K562 (cell line): ENCODE results near the gene ZBTB22. TPM values are rescaled to one million over a fixed set of nuclear protein-coding genes. Genes with fewer than 3 reads are reported as not detected.
A peak's percentile ranks its signal among the peaks of the same experiment; 100 is the strongest.

Experiments
- BRF1 ChIP-seq: IDR thresholded peaks from 3 replicates; pipeline ENCODE4 v1.6.1; 2011; ENCODE audit warnings: borderline replicate concordance, mild to moderate bottlenecking; ENCODE audit not compliant: insufficient read length; ENCODE audit errors: extremely low read depth
- DACH1 ChIP-seq: fragments of 450-650 bp; IDR thresholded peaks from 2 replicates; pipeline ENCODE4 v1.6.1; 2018; ENCODE audit not compliant: partially characterized antibody
- ELF2 ChIP-seq: fragments of 250-450 bp; sonication (Bioruptor Pico); IDR thresholded peaks from 2 replicates; pipeline ENCODE4 v1.5.0; 2021; ENCODE audit warnings: mild to moderate bottlenecking
- GABPB1 ChIP-seq: sonication (generic); formaldehyde crosslinking; IDR thresholded peaks from 2 replicates; pipeline ENCODE4 v1.8.0; 2022; ENCODE audit warnings: mild to moderate bottlenecking, missing genetic modification reagents
- HDAC1 ChIP-seq, 2 experiments: fragments of 450-650 bp; IDR thresholded peaks; 2 replicates each; pipeline ENCODE4 v1.6.1; 2016 to 2017; ENCODE audit warnings: inconsistent platforms in 1 of 2, mild to moderate bottlenecking in 1 of 2, moderate library complexity in 1 of 2
- MAFF ChIP-seq: IDR thresholded peaks from 2 replicates; pipeline ENCODE4 v1.6.1; 2012; ENCODE audit warnings: low read length, improper control_type of control experiment
- MCM3 ChIP-seq: fragments of 450-650 bp; IDR thresholded peaks from 2 replicates; pipeline ENCODE4 v1.6.1; 2016
- NFRKB ChIP-seq: fragments of 450-650 bp; IDR thresholded peaks from 2 replicates; pipeline ENCODE4 v1.6.1; 2016; ENCODE audit warnings: low read depth
- RAD51 ChIP-seq: fragments of 450-650 bp; IDR thresholded peaks from 2 replicates; pipeline ENCODE4 v1.7.1; 2016; ENCODE audit warnings: low read depth, mild to moderate bottlenecking, borderline replicate concordance
- STAT5B ChIP-seq: fragments of 250-450 bp; sonication (Bioruptor Pico); IDR thresholded peaks from 2 replicates; pipeline ENCODE4 v1.8.0; 2021; ENCODE audit warnings: mild to moderate bottlenecking, inconsistent platforms
- TARDBP ChIP-seq: fragments of 450-650 bp; IDR thresholded peaks from 2 replicates; pipeline ENCODE4 v1.6.1; 2016
- TCF7 ChIP-seq: sonication (generic); IDR thresholded peaks from 2 replicates; pipeline ENCODE4 v1.6.1; 2016; ENCODE audit warnings: antibody characterized with exemption, borderline replicate concordance
- ZNF384 ChIP-seq: IDR thresholded peaks from 2 replicates; pipeline ENCODE4 v1.6.1; 2012; ENCODE audit warnings: low read depth, low read length, improper control_type of control experiment
- ZNF766 ChIP-seq: fragments of 200-800 bp; sonication (Bioruptor generic); conservative IDR thresholded peaks from 2 replicates; pipeline ENCODE4 v1.6.1; 2016; ENCODE audit warnings: missing genetic modification characterization, missing compliant biosample characterization
- ZSCAN32 ChIP-seq: fragments of 450-650 bp; formaldehyde crosslinking; IDR thresholded peaks from 2 replicates; pipeline ENCODE4 v1.4.0; 2020; ENCODE audit warnings: mild to moderate bottlenecking, moderate library complexity
- polyA plus RNA-seq, 8 experiments: library from polyadenylated mRNA; depleted of rRNA in 4 of 8; stranded (reverse) in 5 of 8; unstranded in 3 of 8; fragments of >200 nt; fragmentation: Nextera tagmentation in 2 of 8; fragmentation: Illumina TruSeq in 1 of 8; extraction: Ambion mirVana in 2 of 8; extraction: Trizol in 1 of 8; gene quantifications; 2 replicates each; pipeline versions ENCODE4 v1.2.1 to v1.2.3, GENCODE V29; 2011 to 2014; ENCODE audit warnings: inconsistent platforms in 1 of 8, missing spikeins in 1 of 8
- total RNA-seq, 7 experiments: library from RNA; depleted of rRNA in 6 of 7; stranded (reverse); fragments of >200 nt in 6 of 7; fragmentation: Illumina TruSeq in 2 of 7; extraction: Trizol in 2 of 7; gene quantifications; 2 replicates each; pipeline versions ENCODE4 v1.2.1 to v1.2.3, GENCODE V29; 2011 to 2021; ENCODE audit warnings: low replicate concordance in 1 of 7
- TF ChIP-seq, protein P1 (sequence below): fragments of 250-450 bp; sonication (Bioruptor Pico); IDR thresholded peaks from 2 replicates; pipeline ENCODE4 v1.4.0; 2020
- TF ChIP-seq, protein P2 (sequence below): sonication (generic); formaldehyde crosslinking; IDR thresholded peaks from 2 replicates; pipeline ENCODE4 v1.8.0; 2022; ENCODE audit warnings: mild to moderate bottlenecking, missing genetic modification reagents, borderline replicate concordance
- TF ChIP-seq, protein P3 (sequence below): fragments of 450-650 bp; IDR thresholded peaks from 2 replicates; pipeline ENCODE4 v1.7.1; 2018; ENCODE audit warnings: mild to moderate bottlenecking, low read depth; ENCODE audit not compliant: partially characterized antibody
- TF ChIP-seq, protein P4 (sequence below): fragments of 450-650 bp; IDR thresholded peaks from 2 replicates; pipeline ENCODE4 v1.6.1; 2016; ENCODE audit warnings: low read depth, mild to moderate bottlenecking, moderate library complexity

ZBTB22 gene
- total and polyA plus RNA-seq, 9 of the 15 experiments (the other 6 are each of a cell fraction or from before 2014, with no cell fraction given) = 0.21 to 11.9 (median 7.1) TPM

DNA sequence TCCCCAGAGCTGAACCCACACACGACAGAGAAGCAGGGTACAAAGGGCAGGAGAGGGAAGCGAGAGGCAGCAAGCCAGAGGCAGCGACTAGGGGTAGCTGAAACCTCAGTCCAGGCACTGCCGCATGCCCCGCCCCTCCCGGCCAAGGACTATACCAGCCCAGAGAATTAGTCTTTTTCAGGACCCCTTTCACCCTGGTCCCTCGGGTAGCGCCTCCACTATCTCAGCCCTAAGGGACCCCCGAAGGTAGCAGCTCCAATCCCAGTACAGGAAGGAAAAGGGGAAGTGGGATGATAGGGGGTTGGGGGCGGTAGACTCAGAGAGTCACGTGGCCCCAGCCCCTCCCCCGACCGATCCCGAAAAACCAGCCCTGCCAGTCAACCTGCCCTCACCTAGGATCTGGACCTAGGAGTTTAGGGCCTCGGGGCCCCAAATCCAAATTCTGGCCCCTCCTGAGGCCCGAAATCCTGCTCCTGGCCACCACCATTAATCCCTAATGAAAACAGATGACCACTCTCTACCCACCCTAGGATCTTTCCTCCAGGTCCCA lies 20.1 kb downstream of the ZBTB22 start (continued):
- TF ChIP-seq, protein P1, sequence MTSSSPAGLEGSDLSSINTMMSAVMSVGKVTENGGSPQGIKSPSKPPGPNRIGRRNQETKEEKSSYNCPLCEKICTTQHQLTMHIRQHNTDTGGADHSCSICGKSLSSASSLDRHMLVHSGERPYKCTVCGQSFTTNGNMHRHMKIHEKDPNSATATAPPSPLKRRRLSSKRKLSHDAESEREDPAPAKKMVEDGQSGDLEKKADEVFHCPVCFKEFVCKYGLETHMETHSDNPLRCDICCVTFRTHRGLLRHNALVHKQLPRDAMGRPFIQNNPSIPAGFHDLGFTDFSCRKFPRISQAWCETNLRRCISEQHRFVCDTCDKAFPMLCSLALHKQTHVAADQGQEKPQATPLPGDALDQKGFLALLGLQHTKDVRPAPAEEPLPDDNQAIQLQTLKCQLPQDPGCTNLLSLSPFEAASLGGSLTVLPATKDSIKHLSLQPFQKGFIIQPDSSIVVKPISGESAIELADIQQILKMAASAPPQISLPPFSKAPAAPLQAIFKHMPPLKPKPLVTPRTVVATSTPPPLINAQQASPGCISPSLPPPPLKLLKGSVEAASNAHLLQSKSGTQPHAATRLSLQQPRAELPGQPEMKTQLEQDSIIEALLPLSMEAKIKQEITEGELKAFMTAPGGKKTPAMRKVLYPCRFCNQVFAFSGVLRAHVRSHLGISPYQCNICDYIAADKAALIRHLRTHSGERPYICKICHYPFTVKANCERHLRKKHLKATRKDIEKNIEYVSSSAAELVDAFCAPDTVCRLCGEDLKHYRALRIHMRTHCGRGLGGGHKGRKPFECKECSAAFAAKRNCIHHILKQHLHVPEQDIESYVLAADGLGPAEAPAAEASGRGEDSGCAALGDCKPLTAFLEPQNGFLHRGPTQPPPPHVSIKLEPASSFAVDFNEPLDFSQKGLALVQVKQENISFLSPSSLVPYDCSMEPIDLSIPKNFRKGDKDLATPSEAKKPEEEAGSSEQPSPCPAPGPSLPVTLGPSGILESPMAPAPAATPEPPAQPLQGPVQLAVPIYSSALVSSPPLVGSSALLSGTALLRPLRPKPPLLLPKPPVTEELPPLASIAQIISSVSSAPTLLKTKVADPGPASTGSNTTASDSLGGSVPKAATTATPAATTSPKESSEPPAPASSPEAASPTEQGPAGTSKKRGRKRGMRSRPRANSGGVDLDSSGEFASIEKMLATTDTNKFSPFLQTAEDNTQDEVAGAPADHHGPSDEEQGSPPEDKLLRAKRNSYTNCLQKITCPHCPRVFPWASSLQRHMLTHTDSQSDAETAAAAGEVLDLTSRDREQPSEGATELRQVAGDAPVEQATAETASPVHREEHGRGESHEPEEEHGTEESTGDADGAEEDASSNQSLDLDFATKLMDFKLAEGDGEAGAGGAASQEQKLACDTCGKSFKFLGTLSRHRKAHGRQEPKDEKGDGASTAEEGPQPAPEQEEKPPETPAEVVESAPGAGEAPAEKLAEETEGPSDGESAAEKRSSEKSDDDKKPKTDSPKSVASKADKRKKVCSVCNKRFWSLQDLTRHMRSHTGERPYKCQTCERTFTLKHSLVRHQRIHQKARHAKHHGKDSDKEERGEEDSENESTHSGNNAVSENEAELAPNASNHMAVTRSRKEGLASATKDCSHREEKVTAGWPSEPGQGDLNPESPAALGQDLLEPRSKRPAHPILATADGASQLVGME (CRISPR knock-in tag) = no peak
- TF ChIP-seq STAT5B = no peak
- no peak for TF ChIP-seq MAFF
- TF ChIP-seq HDAC1 (IDR thresholded peaks at IDR 0.05) = 0 out of 4 replicates have a peak, but pooled peaks of 1 of the 2 experiments have one; percentile 10
- TF ChIP-seq, protein P2, sequence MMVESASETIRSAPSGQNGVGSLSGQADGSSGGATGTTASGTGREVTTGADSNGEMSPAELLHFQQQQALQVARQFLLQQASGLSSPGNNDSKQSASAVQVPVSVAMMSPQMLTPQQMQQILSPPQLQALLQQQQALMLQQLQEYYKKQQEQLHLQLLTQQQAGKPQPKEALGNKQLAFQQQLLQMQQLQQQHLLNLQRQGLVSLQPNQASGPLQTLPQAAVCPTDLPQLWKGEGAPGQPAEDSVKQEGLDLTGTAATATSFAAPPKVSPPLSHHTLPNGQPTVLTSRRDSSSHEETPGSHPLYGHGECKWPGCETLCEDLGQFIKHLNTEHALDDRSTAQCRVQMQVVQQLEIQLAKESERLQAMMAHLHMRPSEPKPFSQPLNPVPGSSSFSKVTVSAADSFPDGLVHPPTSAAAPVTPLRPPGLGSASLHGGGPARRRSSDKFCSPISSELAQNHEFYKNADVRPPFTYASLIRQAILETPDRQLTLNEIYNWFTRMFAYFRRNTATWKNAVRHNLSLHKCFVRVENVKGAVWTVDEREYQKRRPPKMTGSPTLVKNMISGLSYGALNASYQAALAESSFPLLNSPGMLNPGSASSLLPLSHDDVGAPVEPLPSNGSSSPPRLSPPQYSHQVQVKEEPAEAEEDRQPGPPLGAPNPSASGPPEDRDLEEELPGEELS (CRISPR knock-in tag) = no peak
- TF ChIP-seq TCF7 = no peak
- TF ChIP-seq ZSCAN32 = no peak
- TF ChIP-seq ZNF766 (CRISPR knock-in tag) = no peak
- no peak for TF ChIP-seq TARDBP
- no peak for TF ChIP-seq DACH1
- TF ChIP-seq BRF1 = no peak
- TF ChIP-seq GABPB1 = no peak
- no peak for TF ChIP-seq MCM3
- peak; percentile 90 for TF ChIP-seq RAD51
- TF ChIP-seq, protein P3, sequence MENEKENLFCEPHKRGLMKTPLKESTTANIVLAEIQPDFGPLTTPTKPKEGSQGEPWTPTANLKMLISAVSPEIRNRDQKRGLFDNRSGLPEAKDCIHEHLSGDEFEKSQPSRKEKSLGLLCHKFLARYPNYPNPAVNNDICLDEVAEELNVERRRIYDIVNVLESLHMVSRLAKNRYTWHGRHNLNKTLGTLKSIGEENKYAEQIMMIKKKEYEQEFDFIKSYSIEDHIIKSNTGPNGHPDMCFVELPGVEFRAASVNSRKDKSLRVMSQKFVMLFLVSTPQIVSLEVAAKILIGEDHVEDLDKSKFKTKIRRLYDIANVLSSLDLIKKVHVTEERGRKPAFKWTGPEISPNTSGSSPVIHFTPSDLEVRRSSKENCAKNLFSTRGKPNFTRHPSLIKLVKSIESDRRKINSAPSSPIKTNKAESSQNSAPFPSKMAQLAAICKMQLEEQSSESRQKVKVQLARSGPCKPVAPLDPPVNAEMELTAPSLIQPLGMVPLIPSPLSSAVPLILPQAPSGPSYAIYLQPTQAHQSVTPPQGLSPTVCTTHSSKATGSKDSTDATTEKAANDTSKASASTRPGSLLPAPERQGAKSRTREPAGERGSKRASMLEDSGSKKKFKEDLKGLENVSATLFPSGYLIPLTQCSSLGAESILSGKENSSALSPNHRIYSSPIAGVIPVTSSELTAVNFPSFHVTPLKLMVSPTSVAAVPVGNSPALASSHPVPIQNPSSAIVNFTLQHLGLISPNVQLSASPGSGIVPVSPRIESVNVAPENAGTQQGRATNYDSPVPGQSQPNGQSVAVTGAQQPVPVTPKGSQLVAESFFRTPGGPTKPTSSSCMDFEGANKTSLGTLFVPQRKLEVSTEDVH = no peak
- no peak for TF ChIP-seq ZNF384
- no peak for TF ChIP-seq NFRKB
- TF ChIP-seq, protein P4, sequence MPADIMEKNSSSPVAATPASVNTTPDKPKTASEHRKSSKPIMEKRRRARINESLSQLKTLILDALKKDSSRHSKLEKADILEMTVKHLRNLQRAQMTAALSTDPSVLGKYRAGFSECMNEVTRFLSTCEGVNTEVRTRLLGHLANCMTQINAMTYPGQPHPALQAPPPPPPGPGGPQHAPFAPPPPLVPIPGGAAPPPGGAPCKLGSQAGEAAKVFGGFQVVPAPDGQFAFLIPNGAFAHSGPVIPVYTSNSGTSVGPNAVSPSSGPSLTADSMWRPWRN = no peak
- no peak for TF ChIP-seq ELF2 (CRISPR knock-in tag)
